Neural crest cell (in vitro differentiated cells): Measurements from ENCODE around the gene DDX46. TPM values are rescaled to one million over a fixed set of nuclear protein-coding genes. Genes with fewer than 3 reads are reported as not detected.
A peak's percentile ranks its signal among the peaks of the same experiment; 100 is the strongest.

ENCODE experiments used
- DNase-seq: peaks from one replicate; pipeline ENCODE4 v3.0.0; 2021; ENCODE audit warnings: low read depth, mixed read lengths, low spot score
- H3K27ac Mint-ChIP-seq: one replicate; pipeline ENCODE4 v1.8.0; 2021; ENCODE audit warnings: mild to moderate bottlenecking, mixed read lengths; ENCODE audit not compliant: unreplicated experiment
- H3K27me3 Mint-ChIP-seq: 2 replicates; pipeline ENCODE4 v1.8.0; 2021; ENCODE audit warnings: low read depth, mild to moderate bottlenecking, mixed read lengths
- H3K36me3 Mint-ChIP-seq: 2 replicates; pipeline ENCODE4 v1.8.0; 2021; ENCODE audit warnings: low read depth, mild to moderate bottlenecking, mixed read lengths
- H3K4me1 Mint-ChIP-seq: 2 replicates; pipeline ENCODE4 v1.8.0; 2021; ENCODE audit warnings: mixed read lengths
- H3K4me3 Mint-ChIP-seq: one replicate; pipeline ENCODE4 v1.8.0; 2021; ENCODE audit warnings: mild to moderate bottlenecking, mixed read lengths
- H3K9me3 Mint-ChIP-seq: 2 replicates; pipeline ENCODE4 v1.8.0; 2021; ENCODE audit warnings: mixed read lengths
- total RNA-seq: library from RNA; stranded (reverse); gene quantifications from 2 replicates; pipeline ENCODE4 v1.2.1, GENCODE V29; 2021
- TF ChIP-seq, protein P1 (sequence below): fragments of 200-600 bp; sonication (generic); conservative IDR thresholded peaks from 2 replicates; pipeline ENCODE4 v1.5.0; 2021; ENCODE audit warnings: antibody characterized with exemption, mild to moderate bottlenecking

Gene DDX46
- total RNA-seq, 1 donor from 2014 or later: 78.5 TPM

DNA sequence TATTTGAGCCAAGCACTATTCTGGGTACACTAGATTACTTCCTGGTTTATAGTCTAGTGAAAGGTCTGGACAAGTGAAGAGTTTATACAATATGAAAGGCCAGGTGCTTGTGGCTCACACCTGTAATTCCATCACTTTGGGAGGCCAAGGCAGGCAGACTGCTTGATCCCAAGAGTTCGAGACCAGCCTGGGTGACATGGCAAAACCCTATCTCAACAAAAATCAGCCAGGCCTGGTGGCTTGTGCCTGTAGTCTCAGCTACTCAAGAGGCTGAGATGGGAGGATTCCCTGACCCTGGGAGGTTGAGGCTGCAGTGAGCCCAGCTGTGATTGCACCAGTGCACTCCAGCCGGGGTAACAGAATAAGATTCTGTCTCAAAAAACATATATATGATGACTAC, 106.1 kb downstream of the DDX46 start:
- Mint-ChIP-seq H3K36me3 (peaks cover 5% of the 10 kb centered on the region), H3K9me3 (no peaks in the 10 kb centered on the region), H3K4me3 (no peak overlapping the region), H3K27me3 (no peaks in the 10 kb centered on the region), H3K4me1 (peaks cover 6% of the 10 kb centered on the region), H3K27ac (no peak overlapping the region)
- DNase-seq: no peak
- TF ChIP-seq, protein P1, sequence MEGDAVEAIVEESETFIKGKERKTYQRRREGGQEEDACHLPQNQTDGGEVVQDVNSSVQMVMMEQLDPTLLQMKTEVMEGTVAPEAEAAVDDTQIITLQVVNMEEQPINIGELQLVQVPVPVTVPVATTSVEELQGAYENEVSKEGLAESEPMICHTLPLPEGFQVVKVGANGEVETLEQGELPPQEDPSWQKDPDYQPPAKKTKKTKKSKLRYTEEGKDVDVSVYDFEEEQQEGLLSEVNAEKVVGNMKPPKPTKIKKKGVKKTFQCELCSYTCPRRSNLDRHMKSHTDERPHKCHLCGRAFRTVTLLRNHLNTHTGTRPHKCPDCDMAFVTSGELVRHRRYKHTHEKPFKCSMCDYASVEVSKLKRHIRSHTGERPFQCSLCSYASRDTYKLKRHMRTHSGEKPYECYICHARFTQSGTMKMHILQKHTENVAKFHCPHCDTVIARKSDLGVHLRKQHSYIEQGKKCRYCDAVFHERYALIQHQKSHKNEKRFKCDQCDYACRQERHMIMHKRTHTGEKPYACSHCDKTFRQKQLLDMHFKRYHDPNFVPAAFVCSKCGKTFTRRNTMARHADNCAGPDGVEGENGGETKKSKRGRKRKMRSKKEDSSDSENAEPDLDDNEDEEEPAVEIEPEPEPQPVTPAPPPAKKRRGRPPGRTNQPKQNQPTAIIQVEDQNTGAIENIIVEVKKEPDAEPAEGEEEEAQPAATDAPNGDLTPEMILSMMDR: no peak

DNA sequence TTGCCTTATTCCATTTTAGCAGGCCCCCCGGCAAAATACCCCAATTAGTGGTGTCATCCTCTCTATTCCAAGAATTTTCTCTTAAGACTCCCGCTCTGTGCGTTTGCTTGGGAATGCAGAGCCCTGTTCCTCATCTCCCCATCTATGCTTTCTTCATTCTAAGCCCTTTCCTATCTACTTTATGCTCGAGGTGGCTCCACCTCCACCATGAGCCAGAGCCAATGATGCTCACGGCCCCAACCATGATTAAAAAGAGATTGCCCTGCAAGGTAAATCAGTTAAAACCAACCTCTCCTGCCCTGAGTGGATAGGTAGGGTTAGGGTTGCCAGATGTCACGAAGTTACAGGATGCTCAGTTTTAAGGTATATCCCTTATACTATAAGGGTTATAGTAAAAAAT, 114.9 kb downstream of the DDX46 start:
- Mint-ChIP-seq H3K27me3 (no peaks in the 10 kb centered on the region), H3K4me3 (peak overlapping the region; percentile 98), H3K36me3 (peaks cover 6% of the 10 kb centered on the region), H3K27ac (no peak overlapping the region), H3K9me3 (no peaks in the 10 kb centered on the region), H3K4me1 (peaks cover 25% of the 10 kb centered on the region)
- TF ChIP-seq, protein P1: no peak
- no peak for DNase-seq

DNA sequence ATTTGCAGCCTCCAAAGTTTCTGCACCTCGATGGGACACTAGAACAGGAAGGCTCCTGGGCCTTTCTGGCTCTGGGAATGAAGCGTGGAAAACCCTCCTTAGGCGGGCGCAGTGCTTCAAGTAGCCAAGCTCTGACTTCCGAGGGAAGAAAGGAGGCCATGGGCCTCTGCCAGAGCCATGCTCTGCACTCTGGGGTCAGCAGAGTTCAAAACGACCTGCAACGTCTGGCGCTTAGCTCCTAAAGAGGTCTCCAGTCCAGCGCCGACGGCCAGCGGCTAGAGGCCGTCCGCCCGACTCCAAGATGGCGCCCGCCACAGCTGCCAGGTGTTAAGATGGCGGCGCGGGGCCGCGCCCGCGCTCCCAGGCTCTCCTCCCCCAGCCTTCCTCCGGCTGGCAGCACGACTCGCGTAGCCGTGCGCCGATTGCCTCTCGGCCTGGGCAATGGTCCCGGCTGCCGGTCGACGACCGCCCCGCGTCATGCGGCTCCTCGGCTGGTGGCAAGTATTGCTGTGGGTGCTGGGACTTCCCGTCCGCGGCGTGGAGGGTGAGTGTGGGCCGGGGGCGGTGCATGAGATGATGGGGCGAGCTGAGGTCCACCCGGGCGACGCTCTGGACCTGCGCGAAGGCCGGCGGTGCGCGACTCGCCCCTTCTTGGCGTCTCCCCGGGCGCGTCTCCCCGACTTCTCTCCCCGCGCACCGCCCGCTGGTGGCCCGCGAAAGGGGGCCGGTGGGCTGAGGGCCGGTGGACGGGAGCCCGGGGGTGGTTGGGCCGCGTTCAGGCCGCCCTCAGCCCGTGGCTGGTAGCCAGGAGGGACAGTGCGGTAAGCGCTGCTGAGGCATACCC, 115.6 kb downstream of the DDX46 start, which contains the start of gene TXNDC15:
Gene TXNDC15 (plus strand): TSS at position 385 of the 844 bp plus-strand sequence. CDS start 57 bp downstream, at position 442.
- Mint-ChIP-seq H3K9me3 (no peaks in the 10 kb centered on the region), H3K27me3 (no peaks in the 10 kb centered on the region), H3K4me1 (peaks cover 25% of the 10 kb centered on the region), H3K4me3 (peak within 1 kb of the TSS; percentile 98), H3K27ac (peak within 1 kb of the TSS; percentile 98), H3K36me3 (peaks cover 6% of the 10 kb centered on the region)
- TF ChIP-seq, protein P1: no peak
- peak; percentile 77 for DNase-seq

DNA sequence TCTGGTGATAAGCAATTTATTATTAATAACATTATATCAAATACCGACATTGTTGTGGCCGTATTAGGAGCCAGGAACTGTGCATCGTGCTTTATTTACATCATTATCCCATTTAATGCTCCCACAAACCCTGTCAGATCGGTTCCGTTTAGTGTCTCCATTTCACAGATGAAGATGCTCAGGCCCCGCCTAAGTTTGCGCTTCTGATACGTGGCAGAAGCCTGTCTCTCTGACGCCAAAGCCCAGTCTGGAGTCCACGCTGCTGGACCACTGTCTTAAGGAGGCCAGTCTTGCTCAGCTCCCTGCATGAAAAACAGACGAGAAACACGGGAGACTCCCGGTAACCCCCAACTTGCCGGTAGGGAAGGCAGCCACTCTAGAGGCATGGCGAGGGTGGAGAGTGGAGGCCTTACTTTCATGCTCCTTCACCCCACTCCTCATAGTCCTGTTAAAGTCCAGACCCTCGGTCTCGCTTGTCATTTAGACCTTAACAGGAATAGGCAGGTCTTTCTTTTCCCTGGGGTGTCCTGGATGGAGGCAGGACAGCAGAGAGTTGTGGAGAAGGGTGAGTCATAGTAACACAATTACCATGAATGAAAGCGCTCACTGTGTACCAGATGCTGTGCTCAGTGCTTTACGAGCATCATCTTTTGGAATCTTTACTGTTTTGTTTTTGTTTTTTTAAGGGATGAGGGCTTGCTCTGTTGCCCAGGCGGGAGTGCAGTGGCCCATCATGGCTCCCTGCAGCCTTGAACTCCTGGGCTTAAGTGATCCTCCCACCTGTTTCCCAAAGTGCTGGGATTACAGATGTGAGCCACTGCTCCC, 116.5 kb downstream of the DDX46 start:
- no peaks in the 10 kb centered on the region for H3K9me3 Mint-ChIP-seq
- H3K4me1 Mint-ChIP-seq: peaks cover 25% of the 10 kb centered on the region
- peak; percentile 19 for DNase-seq
- TF ChIP-seq, protein P1: no peak
- H3K4me3 Mint-ChIP-seq: peak overlapping the region; percentile 98
- peaks cover 6% of the 10 kb centered on the region for H3K36me3 Mint-ChIP-seq
- H3K27ac Mint-ChIP-seq: peak overlapping the region; percentile 98
- H3K27me3 Mint-ChIP-seq: no peaks in the 10 kb centered on the region

DNA sequence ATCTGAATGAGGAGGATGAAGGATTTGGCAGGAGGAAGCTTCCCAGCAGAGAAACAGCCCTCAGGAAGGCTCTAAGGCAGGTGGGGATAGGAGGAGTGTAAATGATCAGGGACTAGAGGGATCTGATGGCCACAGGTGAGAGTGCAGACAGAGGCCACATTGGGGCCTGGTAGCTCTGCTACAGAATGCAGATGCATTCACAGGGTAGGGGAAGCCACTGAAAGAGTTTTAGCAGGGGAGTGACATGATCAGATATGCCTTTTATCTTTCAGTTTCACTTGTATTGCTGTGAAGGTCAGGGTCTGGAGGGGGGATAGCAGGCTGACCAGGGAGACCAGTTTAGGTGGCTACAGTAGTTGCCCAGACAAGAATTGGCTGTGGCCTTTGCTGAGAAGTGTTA, 118.6 kb downstream of the DDX46 start:
- TF ChIP-seq, protein P1: no peak
- Mint-ChIP-seq H3K27ac (no peak overlapping the region), H3K9me3 (no peaks in the 10 kb centered on the region), H3K36me3 (peaks cover 8% of the 10 kb centered on the region), H3K27me3 (no peaks in the 10 kb centered on the region), H3K4me3 (peak overlapping the region; percentile 27), H3K4me1 (peaks cover 29% of the 10 kb centered on the region)
- DNase-seq: no peak
